GM18858 (cell line): ENCODE measurements around the gene CDH23.

Source experiments
- ATAC-seq: cut with Tn5 transposase; IDR thresholded peaks from one replicate; pipeline ENCODE4 v1.9.1; 2021; ENCODE audit not compliant: unreplicated experiment

The CDH23 gene

DNA sequence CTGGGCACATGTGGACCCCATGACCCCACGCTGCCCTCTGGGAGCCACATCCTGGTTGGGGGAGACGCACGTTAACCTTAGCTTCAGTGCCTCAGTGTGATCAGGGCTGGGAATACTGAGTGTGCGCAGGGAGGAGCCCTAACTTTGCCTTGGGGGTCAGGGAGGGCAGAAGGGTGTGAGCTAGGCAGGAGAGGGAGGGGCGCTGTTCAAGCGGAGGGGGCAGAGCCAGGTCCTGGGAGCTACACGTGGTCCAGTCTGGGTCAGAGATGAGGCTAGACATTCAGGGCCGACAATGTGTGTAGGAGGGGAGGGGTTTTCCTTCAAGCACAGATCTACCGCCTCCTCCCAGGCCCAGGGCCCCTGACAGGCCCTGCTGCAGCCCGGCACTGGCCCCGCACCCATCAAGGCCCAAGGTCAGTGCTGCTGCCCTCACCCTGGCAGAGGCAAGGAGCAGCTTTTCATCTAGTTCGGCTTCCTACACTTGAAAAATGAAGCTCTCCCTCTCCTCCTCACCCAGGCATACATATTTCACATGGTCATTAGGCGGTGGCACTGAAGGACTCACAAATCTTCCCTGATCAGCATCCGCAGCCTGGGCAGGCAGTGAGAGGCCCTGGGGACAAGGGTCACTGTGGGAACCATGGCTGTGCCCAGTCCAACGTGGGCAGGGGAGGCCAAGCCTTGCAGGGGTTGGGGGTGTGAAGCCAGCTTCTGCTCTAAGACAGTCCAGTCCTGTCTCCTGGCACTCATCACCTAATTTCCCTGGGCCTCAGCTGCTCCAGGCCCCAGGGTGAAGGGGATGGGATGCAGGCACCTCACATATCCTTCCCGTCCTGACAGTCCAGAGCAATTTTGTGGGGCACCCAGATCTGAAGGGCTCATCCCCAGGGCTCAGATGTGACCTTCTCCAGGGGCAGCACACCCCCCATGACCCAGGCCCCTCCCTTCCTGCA is 275.6 kb downstream of the CDH23 start:
- ATAC-seq: no peak

GRCh38 chr10:71675295-71675970 is 278.7 kb downstream of the CDH23 start:
- ATAC-seq: no peak

- ATAC-seq: no peak
These were observed 280.5 kb downstream of the CDH23 start for GRCh38 chr10:71677261-71677660.

DNA sequence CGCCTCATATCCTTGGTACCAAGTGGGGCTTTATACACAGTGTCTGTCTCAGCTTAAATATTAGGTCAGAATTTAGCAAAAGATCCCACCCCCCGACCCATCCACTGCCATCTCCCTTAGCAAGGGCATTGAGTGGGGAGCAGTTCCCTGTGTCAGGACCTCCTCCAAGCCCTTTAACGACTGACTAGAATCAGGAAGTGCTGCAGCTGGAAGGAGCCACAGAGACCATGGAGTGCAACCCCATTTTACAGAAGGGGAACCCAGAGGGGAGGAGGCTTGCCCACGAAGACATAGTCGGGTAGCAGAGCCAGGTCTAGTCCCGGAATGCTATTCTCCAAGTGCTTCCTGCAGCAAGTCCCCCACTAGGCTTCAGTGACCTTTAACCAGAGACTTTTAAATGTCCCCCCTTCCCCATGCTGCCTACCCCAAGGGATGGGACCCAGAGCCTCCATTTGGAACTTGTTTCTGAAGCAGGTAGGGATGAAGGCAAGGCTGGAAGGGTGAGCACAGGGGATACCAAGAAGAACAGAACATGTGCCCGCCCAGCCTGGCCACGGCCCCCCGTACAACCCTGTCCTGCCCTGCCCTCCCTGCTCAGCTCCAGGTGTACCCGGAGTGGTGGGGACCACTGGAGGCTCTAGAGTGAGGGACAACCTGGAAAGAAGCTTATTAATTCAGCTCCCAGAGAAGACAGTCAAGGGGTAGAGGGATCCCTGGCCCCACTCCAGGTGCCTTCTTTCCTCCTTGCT is 281.5 kb downstream of the CDH23 start:
- no peak for ATAC-seq

DNA sequence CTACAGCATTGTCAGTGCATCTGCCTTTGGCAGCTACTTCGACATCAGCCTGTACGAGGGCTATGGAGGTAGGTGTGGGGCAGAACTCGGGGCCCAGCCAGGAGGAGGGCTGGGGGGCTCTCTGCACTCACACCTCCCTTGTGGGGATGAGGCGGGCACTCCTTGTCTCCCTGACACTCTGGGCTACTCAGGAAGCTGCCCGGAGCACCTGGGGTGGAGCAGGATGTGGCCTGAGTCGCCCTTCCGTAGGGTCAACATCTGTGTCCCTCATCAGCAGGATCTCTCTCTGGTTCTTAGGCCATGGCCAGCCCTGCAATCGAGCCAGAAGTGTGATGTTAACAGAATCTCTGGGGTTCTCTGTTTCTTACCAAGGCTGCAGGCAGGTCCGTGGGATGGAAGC is 282.7 kb downstream of the CDH23 start:
- no peak for ATAC-seq

- no peak for ATAC-seq
These were observed 285.3 kb downstream of the CDH23 start for GRCh38 chr10:71681977-71682376.

- ATAC-seq: no peak
These were observed 286.6 kb downstream of the CDH23 start for GRCh38 chr10:71683301-71683700.

- no peak for ATAC-seq
These were observed 287.8 kb downstream of the CDH23 start for GRCh38 chr10:71684356-71685173.

DNA sequence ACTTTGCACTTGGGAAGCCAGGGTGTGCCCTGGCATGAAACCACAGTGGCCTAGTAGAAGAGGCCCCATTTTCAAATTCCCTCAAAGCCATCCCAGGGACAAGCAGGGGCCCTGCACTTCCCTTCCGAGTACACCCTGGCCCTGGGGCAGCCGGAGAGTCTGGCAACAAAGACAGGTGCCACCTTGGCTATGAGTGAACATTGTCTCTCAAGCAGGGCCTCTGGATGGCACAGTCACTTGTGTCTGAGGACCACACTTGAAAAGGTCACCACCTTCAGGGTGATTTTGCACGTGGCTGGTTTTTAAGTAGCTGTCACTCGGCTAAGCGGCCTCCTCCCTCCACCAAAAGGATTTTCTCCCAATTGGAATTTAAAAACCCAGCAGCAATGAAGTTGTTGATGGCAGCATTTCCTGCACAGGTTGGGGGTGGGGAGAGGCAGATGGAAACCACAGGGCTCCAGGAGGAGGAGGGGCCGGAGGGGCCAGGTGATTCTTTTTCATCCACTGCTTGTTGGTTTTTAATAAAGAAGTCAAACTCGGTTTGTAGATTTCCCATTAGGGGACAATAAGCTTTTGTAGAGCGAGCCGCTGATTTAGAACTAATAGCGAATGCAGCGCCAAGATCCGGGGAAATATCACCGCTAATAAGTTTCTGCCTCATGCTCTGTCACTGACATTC is 289.0 kb downstream of the CDH23 start:
- ATAC-seq: no peak

DNA sequence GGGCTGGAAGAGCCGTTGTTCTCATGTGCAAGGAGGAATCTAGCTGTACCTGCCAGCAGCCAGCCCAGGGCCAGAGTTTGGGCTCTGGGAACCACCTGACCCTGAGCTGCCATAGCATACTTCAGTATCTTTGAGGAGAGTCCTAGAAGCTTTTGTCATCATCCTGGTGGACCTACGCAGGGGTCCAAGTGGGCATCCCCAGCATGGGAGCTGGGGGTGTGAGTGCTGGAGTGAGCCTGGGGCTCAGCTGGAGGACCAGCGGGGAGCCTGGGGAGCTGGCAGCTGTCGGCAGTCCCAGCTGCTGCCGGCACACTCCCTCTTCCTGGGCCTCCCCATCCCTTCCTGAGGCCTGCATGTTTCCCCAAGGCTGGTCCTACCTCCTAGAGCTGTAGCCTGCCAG is 290.4 kb downstream of the CDH23 start:
- ATAC-seq: no peak

- ATAC-seq: no peak
These were observed 290.8 kb downstream of the CDH23 start for GRCh38 chr10:71687480-71687879.

GRCh38 chr10:71688256-71688655 is 291.5 kb downstream of the CDH23 start:
- ATAC-seq: no peak

GRCh38 chr10:71690094-71690720 is 293.5 kb downstream of the CDH23 start:
- ATAC-seq: no peak

DNA sequence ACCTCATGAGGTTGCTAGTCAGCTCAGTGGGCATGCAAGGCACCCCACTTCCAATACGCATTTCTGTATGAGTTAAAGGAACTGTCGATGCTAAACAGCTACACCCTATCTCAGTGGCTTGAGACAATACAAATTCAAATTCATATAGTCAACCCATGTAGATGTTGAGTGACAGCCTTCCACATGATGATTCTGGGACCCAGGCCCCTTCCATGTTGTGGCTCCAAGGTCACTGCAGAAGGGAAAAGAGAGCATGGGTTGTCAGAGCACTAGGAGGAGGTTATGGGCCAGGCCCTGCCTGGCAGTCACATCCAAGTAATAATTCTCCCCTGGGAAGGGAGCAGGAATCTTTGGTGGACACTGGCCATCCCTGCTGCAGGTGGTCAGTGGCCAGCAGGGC is 294.7 kb downstream of the CDH23 start:
- ATAC-seq: no peak

DNA sequence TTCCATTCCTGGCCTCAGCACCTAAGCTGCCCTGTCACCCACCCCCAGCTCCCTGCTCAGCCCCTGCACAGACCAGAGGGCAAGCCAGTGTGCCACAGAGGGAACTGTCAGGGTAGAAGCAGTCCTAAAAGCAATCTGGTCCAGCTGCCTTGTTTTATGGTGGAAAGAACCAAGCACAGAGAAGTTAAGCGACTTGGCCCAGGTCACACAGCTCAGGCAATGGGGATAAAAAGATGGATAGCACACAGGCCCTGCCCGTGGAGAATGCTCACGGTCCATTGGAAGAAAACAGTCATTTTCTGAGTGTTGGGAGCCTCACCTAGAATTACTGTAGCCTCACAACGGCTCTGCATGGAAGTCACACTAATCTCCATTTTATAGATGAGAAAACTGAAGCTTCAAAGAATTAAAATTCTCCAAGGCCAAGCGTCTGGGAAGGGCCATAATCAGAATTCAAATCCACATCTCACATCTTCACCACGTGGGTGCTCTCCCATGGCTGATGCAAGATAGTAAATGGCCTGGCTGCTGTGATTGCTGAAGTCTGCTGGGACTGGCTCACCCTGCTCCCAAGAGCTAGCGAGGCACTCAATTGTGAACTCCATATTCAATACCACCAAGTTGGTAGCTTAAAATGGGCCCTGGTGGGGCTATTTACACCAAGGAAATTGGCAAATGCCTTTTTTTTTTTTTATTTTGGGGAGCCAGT is 296.0 kb downstream of the CDH23 start:
- ATAC-seq: no peak

GRCh38 chr10:71693377-71693776 is 296.7 kb downstream of the CDH23 start:
- ATAC-seq: no peak

DNA sequence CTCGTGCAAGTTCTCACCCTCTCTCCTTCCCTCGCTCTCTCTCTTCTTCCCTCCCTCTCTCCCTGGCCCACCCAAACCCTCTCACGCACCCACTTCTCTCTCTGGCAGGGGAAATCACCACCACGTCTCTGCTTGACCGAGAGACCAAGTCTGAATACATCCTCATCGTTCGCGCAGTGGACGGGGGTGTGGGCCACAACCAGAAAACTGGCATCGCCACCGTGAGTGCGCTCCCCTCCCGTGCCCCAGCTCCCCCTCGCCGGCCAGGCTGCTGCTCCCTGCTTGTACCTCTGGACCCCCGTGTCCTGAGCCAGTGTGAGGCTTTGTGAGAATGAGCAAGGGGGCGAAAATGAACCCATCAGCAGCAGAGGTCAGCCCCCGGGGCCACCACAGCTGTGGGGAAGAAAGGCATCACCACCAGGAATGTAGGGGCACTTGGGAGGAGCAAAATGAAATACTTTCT is 297.4 kb downstream of the CDH23 start:
- no peak for ATAC-seq

- ATAC-seq: peak; percentile 79
These were observed 297.8 kb downstream of the CDH23 start for GRCh38 chr10:71694567-71694968.
